ENCODE results near the gene ARID5B.

DNA sequence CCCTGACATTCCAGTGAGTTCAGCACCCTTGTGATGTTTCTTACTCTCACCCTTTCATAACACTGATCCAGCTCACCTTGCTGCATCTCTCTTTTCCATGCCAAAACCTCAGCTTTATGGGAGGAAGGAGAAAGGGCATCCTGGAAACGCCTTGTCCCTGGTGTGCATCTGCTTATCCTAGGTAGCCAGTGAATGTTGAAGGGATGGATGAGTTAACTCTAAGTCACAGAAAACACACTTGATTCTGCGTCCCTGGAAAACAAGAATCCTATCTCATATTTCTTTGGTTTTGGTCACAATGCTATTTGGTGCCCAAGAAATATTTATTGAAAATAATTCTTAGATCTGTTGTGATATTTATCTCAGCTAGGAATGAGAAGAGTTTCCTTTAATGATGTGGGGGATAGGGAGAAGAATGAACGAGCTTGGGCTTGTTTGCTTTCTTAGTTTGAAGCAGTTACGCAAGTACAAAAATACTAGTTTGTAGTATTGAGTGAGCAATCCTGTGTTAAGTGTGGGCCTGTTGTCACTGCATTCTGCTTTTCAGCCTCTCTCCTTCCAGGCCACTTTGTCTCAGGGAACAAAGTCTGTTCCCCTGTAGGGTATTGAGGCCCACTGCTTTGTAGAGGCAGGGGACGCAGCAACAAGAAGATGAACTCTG lies 126.5 kb downstream of the ARID5B start:
- no peak for TF ChIP-seq POLR2A (IDR thresholded peaks at IDR 0.05; ENCODE audit: low read length)
- TF ChIP-seq GATA1 (IDR thresholded peaks at IDR 0.05; ENCODE audit: low read depth, low read length): no peak
